ENCODE results near the gene KIAA1549. TPM values are rescaled to one million over a fixed set of nuclear protein-coding genes. Genes with fewer than 3 reads are reported as not detected.
"Not testable (repeated sequence)": the region's sequence is repeated elsewhere in the genome, so short reads cannot be mapped to it uniquely, and the experiment has no call there.

The KIAA1549 gene
- total RNA-seq, 2 donors from 2014 or later, result 0.95 to 1.8 TPM

GRCh38 chr7:138813945-138814344 is 167.2 kb downstream of the KIAA1549 start:
- no peak for ATAC-seq (ENCODE audit: insufficient number of reproducible peaks, low FRiP score, low read depth)

GRCh38 chr7:138811327-138811726 is 169.9 kb downstream of the KIAA1549 start:
- H3K27me3 ChIP-seq (replicated peaks; ENCODE audit: insufficient read depth); H3K9me3 ChIP-seq; ATAC-seq (ENCODE audit: insufficient number of reproducible peaks, low FRiP score, low read depth); H3K27ac ChIP-seq; H3K4me1 ChIP-seq (ENCODE audit: control insufficient read depth in 1 of 2, low read depth in 2 of 2); H3K36me3 ChIP-seq; H3K4me3 ChIP-seq; DNase-seq (ENCODE audit: low spot score): not testable (repeated sequence)

More at GRCh38 chr7:138813945-138814344, 167.2 kb downstream of the KIAA1549 start:
- no peak for TF ChIP-seq CTCF (IDR thresholded peaks at IDR 0.05)
- no peak overlapping the region for H3K4me3 ChIP-seq
- H3K36me3 ChIP-seq, result no peaks in the 10 kb centered on the region
- DNase-seq (ENCODE audit: low spot score), result no peak
- H3K27ac ChIP-seq, result no peak overlapping the region
- no peaks in the 10 kb centered on the region for H3K27me3 ChIP-seq (replicated peaks; ENCODE audit: insufficient read depth)
- no peaks in the 10 kb centered on the region for H3K4me1 ChIP-seq (ENCODE audit: control insufficient read depth in 1 of 2, low read depth in 2 of 2)
- H3K9me3 ChIP-seq, result no peaks in the 10 kb centered on the region

- ATAC-seq (ENCODE audit: insufficient number of reproducible peaks, low FRiP score, low read depth), result no peak
- no peaks in the 10 kb centered on the region for H3K4me1 ChIP-seq (ENCODE audit: control insufficient read depth in 1 of 2, low read depth in 2 of 2)
Observed at GRCh38 chr7:138809346-138809745, 171.8 kb downstream of the KIAA1549 start.

GRCh38 chr7:138804618-138805017 is 176.6 kb downstream of the KIAA1549 start:
- Histone ChIP-seq H3K27ac (no peak overlapping the region), H3K4me1 (ENCODE audit: control insufficient read depth in 1 of 2, low read depth in 2 of 2) (no peaks in the 10 kb centered on the region), H3K36me3 (no peaks in the 10 kb centered on the region), H3K4me3 (no peak overlapping the region), H3K27me3 (replicated peaks; ENCODE audit: insufficient read depth) (no peaks in the 10 kb centered on the region), H3K9me3 (no peaks in the 10 kb centered on the region)
- DNase-seq (ENCODE audit: low spot score), result no peak
- no peak for TF ChIP-seq CTCF (IDR thresholded peaks at IDR 0.05)
- no peak for ATAC-seq (ENCODE audit: insufficient number of reproducible peaks, low FRiP score, low read depth)

More at GRCh38 chr7:138809346-138809745, 171.8 kb downstream of the KIAA1549 start:
- Histone ChIP-seq H3K27me3 (replicated peaks; ENCODE audit: insufficient read depth) (no peaks in the 10 kb centered on the region), H3K4me3 (no peak overlapping the region), H3K36me3 (no peaks in the 10 kb centered on the region), H3K9me3 (no peaks in the 10 kb centered on the region), H3K27ac (no peak overlapping the region)
- no peak for TF ChIP-seq CTCF (IDR thresholded peaks at IDR 0.05)
- no peak for DNase-seq (ENCODE audit: low spot score)

- H3K9me3 ChIP-seq, result no peaks in the 10 kb centered on the region
Observed at GRCh38 chr7:138802706-138803105, 178.5 kb downstream of the KIAA1549 start.

More at GRCh38 chr7:138802706-138803105, 178.5 kb downstream of the KIAA1549 start:
- no peak for TF ChIP-seq CTCF (IDR thresholded peaks at IDR 0.05)
- H3K36me3 ChIP-seq, result no peaks in the 10 kb centered on the region
- no peak for ATAC-seq (ENCODE audit: insufficient number of reproducible peaks, low FRiP score, low read depth)
- DNase-seq (ENCODE audit: low spot score), result no peak
- no peak overlapping the region for H3K27ac ChIP-seq
- no peak overlapping the region for H3K4me3 ChIP-seq
- no peaks in the 10 kb centered on the region for H3K27me3 ChIP-seq (replicated peaks; ENCODE audit: insufficient read depth)
- H3K4me1 ChIP-seq (ENCODE audit: control insufficient read depth in 1 of 2, low read depth in 2 of 2), result no peaks in the 10 kb centered on the region
